ENCODE measurements around the gene PHACTR3. TPM values are rescaled to one million over a fixed set of nuclear protein-coding genes. Genes with fewer than 3 reads are reported as not detected.

Gene PHACTR3
- total RNA-seq, 1 donor from 2014 or later = 0.14 TPM

GRCh38 chr20:59580146-59580946, 24.0 kb upstream of the PHACTR3 start:
- DNase-seq (ENCODE audit: low read depth) (no peak), FAIRE-seq (no peak)
- Histone ChIP-seq H3K79me2 (ENCODE audit: insufficient read depth, low read length) (no peaks in the 10 kb centered on the region), H3K36me3 (ENCODE audit: insufficient read depth, low read length) (no peaks in the 10 kb centered on the region), H2AFZ (ENCODE audit: low read depth, low read length) (no peak overlapping the region), H3K4me1 (ENCODE audit: insufficient read depth, low read length) (no peaks in the 10 kb centered on the region), H3K27ac (ENCODE audit: low read depth, low read length) (no peak overlapping the region), H3K4me2 (ENCODE audit: low read length) (no peak overlapping the region), H3K9ac (ENCODE audit: low read length) (no peak overlapping the region), H4K20me1 (ENCODE audit: insufficient read depth, low read length) (no peaks in the 10 kb centered on the region), H3K4me3 (ENCODE audit: insufficient read depth, low read depth, low read length) (no peak overlapping the region), H3K9me3 (ENCODE audit: insufficient read depth, low read depth, low read length) (no peaks in the 10 kb centered on the region), H3K27me3 (ENCODE audit: insufficient read depth, low read length) (peaks cover 6% of the 10 kb centered on the region)
- Mint-ChIP-seq H3K27ac (ENCODE audit: unreplicated experiment) (no peak overlapping the region), H3K9me3 (ENCODE audit: unreplicated experiment) (peaks cover 3% of the 10 kb centered on the region), H3K4me3 (ENCODE audit: unreplicated experiment) (no peak overlapping the region), H3K4me1 (ENCODE audit: low read depth, unreplicated experiment) (no peaks in the 10 kb centered on the region), H3K36me3 (ENCODE audit: low read depth, unreplicated experiment) (no peaks in the 10 kb centered on the region), H3K27me3 (ENCODE audit: low read depth, unreplicated experiment) (peaks cover 68% of the 10 kb centered on the region)
- no peak for TF ChIP-seq CTCF (IDR thresholded peaks at IDR 0.05; ENCODE audit: insufficient read depth, low read depth, low read length)
- no peak for TF ChIP-seq EZH2 (IDR thresholded peaks at IDR 0.05; ENCODE audit: insufficient read depth, low read length)

DNA sequence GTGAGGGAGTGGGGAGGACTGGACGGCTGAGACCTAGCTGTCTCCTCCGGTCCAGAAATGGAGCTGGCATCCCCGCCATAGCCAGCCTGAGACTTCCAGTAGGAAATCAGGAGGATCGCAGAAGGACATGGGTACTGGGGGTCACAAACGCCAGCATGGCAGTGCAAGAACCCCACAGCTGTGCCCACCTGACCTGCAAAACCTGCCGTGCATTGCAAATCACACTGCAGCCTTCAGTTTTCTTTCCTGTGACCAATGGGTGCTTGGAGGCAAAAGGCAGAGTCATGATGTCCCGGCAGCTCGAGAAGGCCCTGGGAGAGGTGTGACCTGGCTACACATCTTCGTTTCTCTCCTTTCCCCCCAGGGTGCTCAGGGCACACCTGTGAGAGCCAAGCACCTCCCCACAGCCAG, 23.3 kb upstream of the PHACTR3 start:
- H3K27ac ChIP-seq (ENCODE audit: low read depth, low read length) = no peak overlapping the region
- FAIRE-seq (no peak), DNase-seq (ENCODE audit: low read depth) (no peak)
- no peak overlapping the region for H3K4me3 ChIP-seq (ENCODE audit: insufficient read depth, low read depth, low read length)
- Mint-ChIP-seq H3K9me3 (ENCODE audit: unreplicated experiment) (no peaks in the 10 kb centered on the region), H3K4me3 (ENCODE audit: unreplicated experiment) (no peak overlapping the region), H3K36me3 (ENCODE audit: low read depth, unreplicated experiment) (no peaks in the 10 kb centered on the region), H3K27ac (ENCODE audit: unreplicated experiment) (no peak overlapping the region), H3K4me1 (ENCODE audit: low read depth, unreplicated experiment) (no peaks in the 10 kb centered on the region), H3K27me3 (ENCODE audit: low read depth, unreplicated experiment) (peaks cover 66% of the 10 kb centered on the region)
- H3K4me2 ChIP-seq (ENCODE audit: low read length) = no peak overlapping the region
- H3K79me2 ChIP-seq (ENCODE audit: insufficient read depth, low read length) = no peaks in the 10 kb centered on the region
- no peaks in the 10 kb centered on the region for H4K20me1 ChIP-seq (ENCODE audit: insufficient read depth, low read length)
- no peaks in the 10 kb centered on the region for H3K36me3 ChIP-seq (ENCODE audit: insufficient read depth, low read length)
- H3K9me3 ChIP-seq (ENCODE audit: insufficient read depth, low read depth, low read length) = no peaks in the 10 kb centered on the region
- no peak overlapping the region for H2AFZ ChIP-seq (ENCODE audit: low read depth, low read length)
- H3K9ac ChIP-seq (ENCODE audit: low read length) = no peak overlapping the region
- peaks cover 6% of the 10 kb centered on the region for H3K27me3 ChIP-seq (ENCODE audit: insufficient read depth, low read length)
- no peaks in the 10 kb centered on the region for H3K4me1 ChIP-seq (ENCODE audit: insufficient read depth, low read length)
- TF ChIP-seq CTCF (IDR thresholded peaks at IDR 0.05; ENCODE audit: insufficient read depth, low read depth, low read length) (no peak), EZH2 (IDR thresholded peaks at IDR 0.05; ENCODE audit: insufficient read depth, low read length) (no peak)

Measured in astrocyte (in vitro differentiated cells and primary cell).